NB4 (cell line): ENCODE data around the gene JAKMIP1.
"Not testable (repeated sequence)": the region's sequence is repeated elsewhere in the genome, so short reads cannot be mapped to it uniquely, and the experiment has no call there.

Source experiments
- DNase-seq: peaks from one replicate; pipeline ENCODE4 v3.0.0; 2010; ENCODE audit warnings: low read depth
- H3K4me3 ChIP-seq: one replicate; pipeline ENCODE4 v1.5.1; 2011; ENCODE audit warnings: mild to moderate bottlenecking, low read depth, low read length, moderate library complexity
- CTCF ChIP-seq: IDR thresholded peaks from one replicate; pipeline ENCODE4 v1.5.1; 2012; ENCODE audit warnings: low read depth, low read length
- MYC ChIP-seq: IDR thresholded peaks from 2 replicates; pipeline ENCODE4 v1.6.1; 2011; ENCODE audit warnings: low read depth, low read length
- POLR2A ChIP-seq: IDR thresholded peaks from 2 replicates; pipeline ENCODE4 v1.6.1; 2011; ENCODE audit warnings: mild to moderate bottlenecking; ENCODE audit not compliant: insufficient read length; ENCODE audit errors: extremely low read depth
- TF ChIP-seq, protein P1 (sequence below): IDR thresholded peaks from 2 replicates; pipeline ENCODE4 v1.6.1; 2011; ENCODE audit warnings: low read depth, low read length

Gene JAKMIP1

DNA sequence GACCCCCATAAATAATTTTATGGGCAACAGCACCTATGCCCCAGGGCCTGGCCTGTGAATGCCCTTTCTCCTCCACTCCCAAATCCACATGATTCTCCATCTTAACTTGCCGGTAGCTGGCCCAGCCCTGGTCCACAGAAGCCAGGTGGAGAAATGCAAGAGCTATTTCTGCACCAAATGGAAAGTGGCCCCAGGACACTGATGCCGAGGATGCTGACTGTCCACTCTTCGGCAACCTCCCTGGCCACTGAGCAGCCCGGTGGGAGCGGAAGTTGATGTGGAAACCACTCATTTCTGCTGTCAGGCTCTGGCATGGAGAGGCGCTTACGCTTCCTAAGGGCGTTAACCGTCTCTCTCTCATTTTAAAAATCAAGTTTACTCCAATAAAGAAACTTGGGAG lies 58.8 kb downstream of the JAKMIP1 start:
- TF ChIP-seq POLR2A (no peak), MYC (no peak), CTCF (no peak)
- TF ChIP-seq, protein P1, sequence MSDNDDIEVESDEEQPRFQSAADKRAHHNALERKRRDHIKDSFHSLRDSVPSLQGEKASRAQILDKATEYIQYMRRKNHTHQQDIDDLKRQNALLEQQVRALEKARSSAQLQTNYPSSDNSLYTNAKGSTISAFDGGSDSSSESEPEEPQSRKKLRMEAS = no peak
- DNase-seq = no peak
- no peak overlapping the region for H3K4me3 ChIP-seq

DNA sequence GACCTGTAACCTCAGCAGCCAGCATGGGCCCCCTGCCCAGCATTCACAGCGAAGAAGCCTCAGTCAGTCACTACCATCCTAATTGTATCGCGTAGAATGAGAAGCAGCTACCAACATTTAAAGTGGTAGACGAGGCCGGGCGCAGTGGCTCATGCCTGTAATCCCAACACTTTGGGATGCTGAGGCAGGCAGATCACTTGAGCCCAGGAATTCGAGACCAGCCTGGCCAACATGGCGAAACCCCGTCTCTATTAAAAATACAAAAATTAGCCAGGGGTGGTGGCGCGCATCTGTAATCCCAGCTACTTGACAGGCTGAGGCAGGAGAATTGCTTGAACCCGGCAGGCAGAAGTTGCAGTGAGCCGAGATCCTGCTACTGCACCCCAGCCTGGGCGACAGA lies 59.3 kb downstream of the JAKMIP1 start:
- DNase-seq, H3K4me3 ChIP-seq: not testable (repeated sequence)

DNA sequence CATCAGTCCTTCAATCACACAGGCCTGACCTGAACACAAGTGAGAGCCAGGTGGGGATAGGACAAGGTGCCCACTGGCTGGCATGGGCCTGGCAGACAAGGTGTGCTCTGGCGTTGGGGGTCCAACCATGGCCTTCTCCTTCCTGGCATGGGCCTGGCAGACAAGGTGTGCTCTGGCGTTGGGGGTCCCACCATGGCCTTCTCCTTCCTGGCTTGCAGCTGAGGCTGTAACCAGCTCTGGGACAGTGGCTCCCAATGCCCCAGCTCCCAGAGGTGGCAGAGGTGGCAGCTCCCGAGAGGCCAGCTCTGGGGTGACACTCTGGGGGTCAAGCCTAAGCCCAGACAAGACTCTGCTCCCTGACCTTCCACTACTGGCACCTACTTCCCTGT lies 62.6 kb downstream of the JAKMIP1 start:
- no peak overlapping the region for H3K4me3 ChIP-seq
- TF ChIP-seq, protein P1 = no peak
- no peak for TF ChIP-seq POLR2A
- no peak for TF ChIP-seq CTCF
- no peak for TF ChIP-seq MYC
- DNase-seq = no peak

DNA sequence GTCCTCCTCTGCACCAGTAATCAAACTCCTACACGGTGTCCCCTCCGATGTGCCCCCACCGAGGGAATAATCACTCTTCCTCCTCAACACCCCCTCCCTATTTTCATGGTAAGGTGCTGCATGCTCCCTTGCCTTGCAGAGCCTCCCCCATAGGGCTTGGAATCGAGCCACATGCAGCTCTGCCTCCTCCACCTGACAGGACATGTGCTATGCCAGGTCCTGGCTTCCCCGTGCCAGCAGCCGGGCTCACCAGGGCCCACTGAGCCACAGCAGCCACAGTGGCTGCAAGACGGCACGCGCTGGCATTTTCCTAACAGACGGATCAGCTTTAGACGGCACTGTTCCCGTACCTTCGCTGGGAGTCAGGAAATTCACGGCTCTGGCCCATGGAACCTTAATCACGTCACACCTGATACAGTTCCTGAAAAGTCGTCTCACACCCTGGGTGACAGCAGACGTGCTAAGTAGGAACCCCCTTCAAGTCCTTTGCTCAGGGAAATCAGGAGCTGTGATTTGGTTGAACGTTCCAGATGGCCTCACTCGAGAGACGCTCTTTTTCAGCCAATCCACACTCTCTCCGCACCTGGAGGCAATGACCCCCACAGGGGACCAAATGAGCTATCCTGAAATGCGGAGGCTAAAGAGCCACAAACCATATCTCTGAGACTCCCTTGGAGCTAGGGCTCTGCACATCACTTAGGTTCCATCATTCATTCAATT lies 63.2 kb downstream of the JAKMIP1 start:
- TF ChIP-seq MYC (no peak), POLR2A (no peak), CTCF (no peak)
- TF ChIP-seq, protein P1 = no peak
- DNase-seq = no peak
- H3K4me3 ChIP-seq = no peak overlapping the region

- DNase-seq = peak; percentile 24
- TF ChIP-seq MYC (no peak), CTCF (no peak), POLR2A (no peak)
- TF ChIP-seq, protein P1 = no peak
Observed at GRCh38 chr4:6134612-6135220, 65.6 kb downstream of the JAKMIP1 start.

GRCh38 chr4:6132716-6133115 lies 67.6 kb downstream of the JAKMIP1 start:
- no peak overlapping the region for H3K4me3 ChIP-seq
- no peak for DNase-seq
- no peak for TF ChIP-seq CTCF
- TF ChIP-seq, protein P1 = no peak
- no peak for TF ChIP-seq POLR2A
- no peak for TF ChIP-seq MYC

More at GRCh38 chr4:6134612-6135220, 65.6 kb downstream of the JAKMIP1 start:
- H3K4me3 ChIP-seq = no peak overlapping the region
